ENCODE measurements around the gene H2BW2.
"Not testable (repeated sequence)": the region's sequence is repeated elsewhere in the genome, so short reads cannot be mapped to it uniquely, and the experiment has no call there.

H2BW2 gene

GRCh38 chrX:104013158-104013557 is 26.6 kb upstream of the H2BW2 start:
- Histone ChIP-seq H3K79me2 (ENCODE audit: low read length) (no peaks in the 10 kb centered on the region), H3F3A (ENCODE audit: insufficient read depth, low read length) (no peaks in the 10 kb centered on the region), H3K9me3 (replicated peaks; ENCODE audit: insufficient read depth, low read length) (no peaks in the 10 kb centered on the region), H3K27me3 (replicated peaks; ENCODE audit: insufficient read depth, low read length) (no peaks in the 10 kb centered on the region), H3K4me2 (ENCODE audit: low read depth, low read length) (no peak overlapping the region), H3K9me2 (replicated peaks; ENCODE audit: insufficient read depth, low read length) (no peaks in the 10 kb centered on the region), H3K4me3 (ENCODE audit: low read length) (no peak overlapping the region), H3K9ac (ENCODE audit: low read length) (no peak overlapping the region), H4K20me1 (ENCODE audit: insufficient read depth, low read length) (no peaks in the 10 kb centered on the region), H3K27ac (ENCODE audit: low read length) (no peak overlapping the region), H2AFZ (ENCODE audit: low read length) (no peak overlapping the region), H3K36me3 (replicated peaks; ENCODE audit: insufficient read depth, low read length) (no peaks in the 10 kb centered on the region), H3K4me1 (ENCODE audit: low read length) (no peaks in the 10 kb centered on the region)
- no peak for DNase-seq
- TF ChIP-seq EZH2phosphoT487 (IDR thresholded peaks at IDR 0.05; ENCODE audit: low read length) (no peak), CTCF (IDR thresholded peaks at IDR 0.05; ENCODE audit: low read length) (no peak), EZH2 (optimal IDR thresholded peaks at IDR 0.05; ENCODE audit: low read depth, low read length) (no peak)

DNA sequence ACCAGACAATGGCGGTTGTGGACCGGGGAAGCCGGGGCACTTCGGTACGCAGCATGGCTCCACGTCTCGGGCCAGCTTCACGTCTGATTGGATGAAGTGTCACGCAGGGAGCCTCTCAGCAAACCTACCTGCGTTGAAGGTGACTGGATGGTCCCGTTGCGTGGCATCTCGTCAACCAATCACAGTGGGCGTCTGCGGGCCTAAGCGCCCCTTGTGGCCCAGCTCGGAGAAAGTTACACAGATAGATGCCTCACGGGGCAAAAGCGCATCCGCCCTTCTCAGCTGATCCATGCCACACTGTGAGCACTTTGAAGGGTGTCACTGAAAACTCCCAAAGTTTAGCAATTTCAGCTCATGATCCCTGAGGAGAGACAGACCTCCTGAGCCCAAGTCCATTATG is 26.1 kb upstream of the H2BW2 start, which contains the start of gene H2BW1:
H2BW1 (minus strand) TSS at position 103 of the 400 bp plus-strand sequence. CDS start 132 bp downstream, outside the sequence.
- H3K36me3 ChIP-seq (replicated peaks; ENCODE audit: insufficient read depth, low read length): no peaks in the 10 kb centered on the region
- TF ChIP-seq CTCF (IDR thresholded peaks at IDR 0.05; ENCODE audit: low read length) (no peak), EZH2phosphoT487 (IDR thresholded peaks at IDR 0.05; ENCODE audit: low read length) (no peak), EZH2 (optimal IDR thresholded peaks at IDR 0.05; ENCODE audit: low read depth, low read length) (no peak)
- no peaks in the 10 kb centered on the region for H3K27me3 ChIP-seq (replicated peaks; ENCODE audit: insufficient read depth, low read length)
- no peak for DNase-seq
- H3K4me2 ChIP-seq (ENCODE audit: low read depth, low read length): no peak within 1 kb of the TSS
- H3K79me2 ChIP-seq (ENCODE audit: low read length): no peaks in the 10 kb centered on the region
- no peaks in the 10 kb centered on the region for H3K9me3 ChIP-seq (replicated peaks; ENCODE audit: insufficient read depth, low read length)
- H3K27ac ChIP-seq (ENCODE audit: low read length): no peak within 1 kb of the TSS
- H4K20me1 ChIP-seq (ENCODE audit: insufficient read depth, low read length): no peaks in the 10 kb centered on the region
- no peak within 1 kb of the TSS for H3K4me3 ChIP-seq (ENCODE audit: low read length)
- H2AFZ ChIP-seq (ENCODE audit: low read length): no peak within 1 kb of the TSS
- H3K9me2 ChIP-seq (replicated peaks; ENCODE audit: insufficient read depth, low read length): no peaks in the 10 kb centered on the region
- H3F3A ChIP-seq (ENCODE audit: insufficient read depth, low read length): no peaks in the 10 kb centered on the region
- H3K4me1 ChIP-seq (ENCODE audit: low read length): no peaks in the 10 kb centered on the region
- no peak within 1 kb of the TSS for H3K9ac ChIP-seq (ENCODE audit: low read length)

DNA sequence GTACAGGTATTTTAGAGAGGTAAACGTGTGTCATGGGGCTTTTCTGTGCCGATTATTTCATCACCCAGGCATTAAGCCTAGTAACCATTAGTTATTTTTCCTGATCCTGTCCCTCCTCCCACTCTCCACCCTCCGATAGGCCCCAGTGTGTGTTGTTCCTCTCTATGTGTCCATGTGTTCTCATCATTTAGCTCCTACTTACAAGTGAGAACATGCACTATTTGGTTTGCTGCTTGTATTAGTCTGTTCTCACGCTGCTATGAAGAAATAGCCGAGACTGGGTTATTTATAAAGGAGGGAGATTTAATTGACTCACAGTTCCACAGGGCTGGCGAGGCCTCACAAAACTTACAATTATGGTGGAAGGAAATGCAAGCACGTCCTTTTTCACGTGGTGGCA is 24.2 kb upstream of the H2BW2 start:
- DNase-seq; H3K4me2 ChIP-seq (ENCODE audit: low read depth, low read length); H3K4me3 ChIP-seq (ENCODE audit: low read length); H2AFZ ChIP-seq (ENCODE audit: low read length); H3K27me3 ChIP-seq (replicated peaks; ENCODE audit: insufficient read depth, low read length); H3K27ac ChIP-seq (ENCODE audit: low read length); H3K79me2 ChIP-seq (ENCODE audit: low read length); H3K36me3 ChIP-seq (replicated peaks; ENCODE audit: insufficient read depth, low read length); H3F3A ChIP-seq (ENCODE audit: insufficient read depth, low read length); H3K4me1 ChIP-seq (ENCODE audit: low read length); H4K20me1 ChIP-seq (ENCODE audit: insufficient read depth, low read length); H3K9ac ChIP-seq (ENCODE audit: low read length); H3K9me2 ChIP-seq (replicated peaks; ENCODE audit: insufficient read depth, low read length); H3K9me3 ChIP-seq (replicated peaks; ENCODE audit: insufficient read depth, low read length): not testable (repeated sequence)

GRCh38 chrX:104018126-104018525 is 21.6 kb upstream of the H2BW2 start:
- no peak overlapping the region for H3K27ac ChIP-seq (ENCODE audit: low read length)
- no peaks in the 10 kb centered on the region for H4K20me1 ChIP-seq (ENCODE audit: insufficient read depth, low read length)
- no peaks in the 10 kb centered on the region for H3K79me2 ChIP-seq (ENCODE audit: low read length)
- H3K9me2 ChIP-seq (replicated peaks; ENCODE audit: insufficient read depth, low read length): no peaks in the 10 kb centered on the region
- TF ChIP-seq EZH2 (optimal IDR thresholded peaks at IDR 0.05; ENCODE audit: low read depth, low read length): no peak
- no peak for TF ChIP-seq EZH2phosphoT487 (IDR thresholded peaks at IDR 0.05; ENCODE audit: low read length)
- TF ChIP-seq CTCF (IDR thresholded peaks at IDR 0.05; ENCODE audit: low read length): no peak
- no peak overlapping the region for H3K4me3 ChIP-seq (ENCODE audit: low read length)
- H3K36me3 ChIP-seq (replicated peaks; ENCODE audit: insufficient read depth, low read length): no peaks in the 10 kb centered on the region
- H3F3A ChIP-seq (ENCODE audit: insufficient read depth, low read length): no peaks in the 10 kb centered on the region
- H3K4me2 ChIP-seq (ENCODE audit: low read depth, low read length): no peak overlapping the region
- H3K4me1 ChIP-seq (ENCODE audit: low read length): no peaks in the 10 kb centered on the region
- no peak overlapping the region for H2AFZ ChIP-seq (ENCODE audit: low read length)
- no peaks in the 10 kb centered on the region for H3K9me3 ChIP-seq (replicated peaks; ENCODE audit: insufficient read depth, low read length)
- DNase-seq: no peak
- H3K27me3 ChIP-seq (replicated peaks; ENCODE audit: insufficient read depth, low read length): no peaks in the 10 kb centered on the region
- H3K9ac ChIP-seq (ENCODE audit: low read length): no peak overlapping the region
